GM12878 (cell line): ENCODE measurements around the gene SALL1. TPM values are rescaled to one million over a fixed set of nuclear protein-coding genes. Genes with fewer than 3 reads are reported as not detected.

Experiments
- ATAC-seq: fragments of 200-7000 bp; cut with Tn5 transposase; 3 replicates; pipeline ENCODE4 v1.9.1; 2020; ENCODE audit warnings: mild to moderate bottlenecking, moderate library complexity
- BruUV-seq: library from RNA; stranded (reverse); fragments of 400-500 nt; replicated peaks from 2 replicates; lab custom pipeline; 2021; lab: Mats Ljungman, UMichigan
- CTCF ChIA-PET: fragments of 300-600 bp; sonication (Branson Sonifier 250); formaldehyde crosslinking; extraction: SDS; loops from one replicate; lab custom pipeline; 2021; ENCODE audit warnings: inconsistent platforms; lab: Yijun Ruan, JAX
- POLR2A ChIA-PET: fragments of 350-600 bp; formaldehyde crosslinking; extraction: SDS; loops from one replicate; lab custom pipeline; 2021; ENCODE audit warnings: inconsistent platforms; lab: Charles Lee
- RAD21 ChIA-PET: fragments of 300-600 bp; sonication (Branson Sonifier 250); formaldehyde crosslinking; loops from one replicate; lab custom pipeline; 2023; ENCODE audit warnings: antibody characterized with exemption; ENCODE audit not compliant: unreplicated experiment; lab: Charles Lee
- SMC1A ChIA-PET: fragments of 300-600 bp; sonication (Branson Sonifier 250); formaldehyde crosslinking; loops from one replicate; lab custom pipeline; 2023; ENCODE audit not compliant: unreplicated experiment, uncharacterized antibody; lab: Charles Lee
- DNase-seq: peaks from one replicate; pipeline ENCODE4 v3.0.0-alpha.2; 2011; ENCODE audit warnings: low read depth, low spot score
- FAIRE-seq: peaks from 3 replicates; lab custom pipeline; 2011; peaks lifted over from hg19 to GRCh38; lab: Jason Lieb, UNC
- H2AFZ ChIP-seq: 2 replicates; pipeline ENCODE4 v1.6.0; 2011; ENCODE audit warnings: low read depth, low read length, control low read depth; ENCODE audit not compliant: control insufficient read depth
- H3K27ac ChIP-seq: 2 replicates; pipeline ENCODE4 v1.5.1; 2011; ENCODE audit warnings: control low read depth; ENCODE audit not compliant: control insufficient read depth, insufficient read depth
- H3K27me3 ChIP-seq, 2 experiments: replicated peaks in 1 of 2; 2 replicates each; pipeline versions ENCODE4 v1.6.0 to v1.6.1; 2011; ENCODE audit warnings: low read length in 1 of 2; ENCODE audit not compliant: control insufficient read depth in 2 of 2, insufficient read depth in 2 of 2
- H3K36me3 ChIP-seq, 2 experiments: 2 replicates each; pipeline ENCODE4 v1.5.1; 2011; ENCODE audit warnings: low read length in 1 of 2; ENCODE audit not compliant: control insufficient read depth in 2 of 2, insufficient read depth in 2 of 2
- H3K4me1 ChIP-seq: 2 replicates; pipeline ENCODE4 v1.6.1; 2011; ENCODE audit warnings: mild to moderate bottlenecking, low read length, moderate library complexity, mixed read lengths; ENCODE audit not compliant: control insufficient read depth, insufficient read depth
- H3K4me2 ChIP-seq: 2 replicates; pipeline ENCODE4 v1.6.0; 2011; ENCODE audit warnings: control low read depth; ENCODE audit not compliant: control insufficient read depth, insufficient read depth
- H3K4me3 ChIP-seq: fragments of 200-600 bp; sonication (generic); 2 replicates; pipeline ENCODE4 v1.5.1; 2016
- H3K79me2 ChIP-seq: 2 replicates; pipeline ENCODE4 v1.6.0; 2011; ENCODE audit warnings: low read length; ENCODE audit not compliant: control insufficient read depth, insufficient read depth
- H3K9ac ChIP-seq: 2 replicates; pipeline ENCODE4 v1.8.0; 2011; ENCODE audit warnings: low read length, control low read depth, mixed read lengths; ENCODE audit not compliant: control insufficient read depth, insufficient read depth
- H3K9me3 ChIP-seq: replicated peaks from 3 replicates; pipeline ENCODE4 v1.5.1; 2011; ENCODE audit warnings: mild to moderate bottlenecking, low read length; ENCODE audit not compliant: control insufficient read depth, insufficient read depth
- H4K20me1 ChIP-seq: 2 replicates; pipeline ENCODE4 v1.6.0; 2011; ENCODE audit not compliant: control insufficient read depth, insufficient read depth
- ATF2 ChIP-seq: IDR thresholded peaks from 2 replicates; pipeline ENCODE4 v1.6.1; 2012; ENCODE audit warnings: low read length, inconsistent platforms
- CEBPZ ChIP-seq: fragments of 150-350 bp; IDR thresholded peaks from 2 replicates; pipeline ENCODE4 v1.6.1; 2016; ENCODE audit warnings: low read depth, low read length
- E2F8 ChIP-seq: fragments of 450-650 bp; IDR thresholded peaks from 2 replicates; pipeline ENCODE4 v1.6.1; 2018; ENCODE audit warnings: mild to moderate bottlenecking, low read depth, moderate library complexity; ENCODE audit not compliant: partially characterized antibody
- IKZF1 ChIP-seq: fragments of 450-650 bp; conservative IDR thresholded peaks from 2 replicates; pipeline ENCODE4 v1.6.1; 2017; ENCODE audit warnings: antibody characterized with exemption, mild to moderate bottlenecking
- NFIC ChIP-seq: IDR thresholded peaks from 2 replicates; pipeline ENCODE4 v1.6.1; 2012; ENCODE audit warnings: low read depth, mild to moderate bottlenecking, inconsistent platforms, low read length, moderate library complexity
- SMAD5 ChIP-seq: IDR thresholded peaks from 2 replicates; pipeline ENCODE4 v1.6.1; 2016; ENCODE audit warnings: antibody characterized with exemption, low read depth
- WGBS: methylation state at CpG from one replicate; pipeline ENCODE4 v1.1.6; 2016; ENCODE audit warnings: low lambda C conversion rate; ENCODE audit not compliant: insufficient replicate concordance, insufficient coverage; ENCODE audit errors: missing lambda C conversion rate; 5-methylcytosine and 5-hydroxymethylcytosine counted together
- in situ Hi-C: fragments of 300-500 bp; cut with MboI; formaldehyde crosslinking; loops from 9 replicates; pipeline ENCODE4 v1.14.3; 2018; ENCODE audit warnings: mixed read lengths
- intact Hi-C: fragments of 100-400 bp; cut with micrococcal nuclease; formaldehyde crosslinking; loops from one replicate; pipeline ENCODE4 v1.14.2; 2022; ENCODE audit not compliant: unreplicated experiment
- polyA plus RNA-seq, 11 experiments: library from polyadenylated mRNA; depleted of rRNA in 4 of 11; unstranded in 6 of 11; stranded (reverse) in 5 of 11; fragments of >200 nt; fragmentation: Nextera tagmentation in 4 of 11; fragmentation: Illumina TruSeq in 1 of 11; extraction: Ambion mirVana in 4 of 11; extraction: Trizol in 1 of 11; gene quantifications; 1 replicate in 1 of 11; 2 replicates in 10 of 11; pipeline versions ENCODE4 v1.2.1 to v1.2.3, GENCODE V29; 2011 to 2016; ENCODE audit warnings: inconsistent platforms in 2 of 11, missing spikeins in 2 of 11, low read depth in 1 of 11
- total RNA-seq, 4 experiments: library from RNA; depleted of rRNA in 3 of 4; stranded (reverse); fragments of >200 nt in 3 of 4; fragmentation: Illumina TruSeq in 1 of 4; extraction: Trizol in 1 of 4; gene quantifications; 2 replicates each; pipeline versions ENCODE4 v1.2.1 to v1.2.3, GENCODE V29; 2013 to 2021

The SALL1 gene
- total and polyA plus RNA-seq, 10 of the 15 experiments (the other 5 are each of a cell fraction or from before 2014, with no cell fraction given) = 0.01 to 0.08 (median 0.03) TPM; not detected in 6

- Histone ChIP-seq H3K4me1 (no peaks in the 10 kb centered on the region), H2AFZ (no peak overlapping the region), H3K27ac (no peak overlapping the region), H3K9me3 (no peaks in the 10 kb centered on the region), H3K4me3 (no peak overlapping the region), H3K27me3 (no peaks in the 10 kb centered on the region; a peak in 1 of 4 replicates), H3K9ac (no peak overlapping the region), H3K36me3 (no peaks in the 10 kb centered on the region), H3K4me2 (no peak overlapping the region), H3K79me2 (no peaks in the 10 kb centered on the region), H4K20me1 (no peaks in the 10 kb centered on the region)
- CTCF ChIA-PET = no interaction called here
- TF ChIP-seq IKZF1 (no peak), NFIC (no peak), SMAD5 (no peak), ATF2 (no peak), E2F8 (no peak), CEBPZ (no peak)
- DNase-seq = no peak
- ATAC-seq = no peak
- in situ Hi-C loops (no loop called here), intact Hi-C loops (no loop called here)
- no TSS peak for BruUV-seq
- WGBS = 0% methylated on average over 6 of the region's 6 CpGs
- POLR2A ChIA-PET = no interaction called here
- RAD21 ChIA-PET = no interaction called here
- FAIRE-seq = no peak
- SMC1A ChIA-PET = interaction anchor here (1.1 kb wide), 1 partner anchor 11 kb away, joined by 5 read pairs; no protein-coding TSS in a partner anchor
Measured at GRCh38 chr16:51163894-51164566, 13.0 kb upstream of the SALL1 start.
